HG02981 (cell line): ENCODE data around the gene PAX7.

Experiments used
- ATAC-seq: cut with Tn5 transposase; IDR thresholded peaks from one replicate; pipeline ENCODE4 v1.9.1; 2021; ENCODE audit warnings: mild to moderate bottlenecking, moderate library complexity; ENCODE audit not compliant: unreplicated experiment

PAX7 gene

DNA sequence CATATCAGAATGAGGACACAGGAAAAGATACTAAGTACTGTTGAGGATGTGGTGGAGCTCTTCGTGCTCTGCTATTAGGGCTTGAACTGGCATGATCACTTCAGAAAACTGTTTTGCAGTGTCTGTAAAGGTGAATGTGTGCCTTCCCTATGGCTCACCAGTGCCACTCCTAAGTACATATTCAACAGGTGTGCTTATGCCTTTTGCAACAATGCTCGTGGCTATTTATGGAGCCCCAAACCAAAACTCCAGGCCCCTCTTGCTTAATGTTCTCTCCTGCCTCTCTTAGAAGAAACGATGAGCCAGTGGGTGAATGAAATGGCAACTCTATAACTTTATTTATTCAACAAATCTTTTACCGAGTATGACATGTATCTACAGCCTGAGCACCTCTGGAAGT is 158.6 kb downstream of the PAX7 start:
- ATAC-seq = no peak

DNA sequence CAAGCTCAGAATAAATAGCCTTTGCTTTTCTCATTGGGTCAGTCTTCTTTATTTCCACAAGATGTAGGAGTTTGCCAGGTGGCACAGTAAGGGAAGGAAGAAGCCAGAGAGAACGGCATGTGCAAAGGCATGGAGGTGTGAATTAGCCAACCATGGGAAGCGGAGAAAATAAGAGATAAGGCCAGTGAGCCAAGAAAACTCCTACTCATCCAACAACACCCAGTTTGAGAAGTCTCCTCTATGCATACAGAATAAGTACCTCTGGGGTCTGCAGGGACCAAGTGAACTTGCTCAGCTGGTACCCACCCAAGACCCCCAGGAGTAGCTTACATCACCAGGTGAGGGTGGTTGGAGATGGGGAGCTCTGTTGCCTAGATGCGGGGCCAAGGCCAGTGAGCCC is 162.1 kb downstream of the PAX7 start:
- ATAC-seq = no peak

DNA sequence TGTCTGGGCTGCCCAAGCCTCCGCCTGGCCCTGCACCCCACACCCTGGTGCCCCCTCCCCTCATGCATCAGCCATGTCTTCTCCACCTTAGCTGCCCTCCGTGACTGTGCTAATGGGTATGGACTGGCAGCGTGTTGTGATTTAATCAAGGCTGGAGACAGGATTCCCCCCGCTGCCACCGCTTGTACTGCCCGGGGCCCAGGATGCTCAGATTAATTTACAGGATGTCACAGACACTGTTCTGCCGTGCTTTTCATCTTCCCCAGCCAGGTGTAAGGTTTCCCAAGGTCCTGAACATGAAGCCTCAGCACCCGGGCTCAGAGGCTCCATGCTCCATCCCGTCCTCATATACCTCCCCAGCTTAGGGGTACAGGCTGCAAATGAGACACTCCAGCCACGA is 162.5 kb downstream of the PAX7 start:
- ATAC-seq = no peak

DNA sequence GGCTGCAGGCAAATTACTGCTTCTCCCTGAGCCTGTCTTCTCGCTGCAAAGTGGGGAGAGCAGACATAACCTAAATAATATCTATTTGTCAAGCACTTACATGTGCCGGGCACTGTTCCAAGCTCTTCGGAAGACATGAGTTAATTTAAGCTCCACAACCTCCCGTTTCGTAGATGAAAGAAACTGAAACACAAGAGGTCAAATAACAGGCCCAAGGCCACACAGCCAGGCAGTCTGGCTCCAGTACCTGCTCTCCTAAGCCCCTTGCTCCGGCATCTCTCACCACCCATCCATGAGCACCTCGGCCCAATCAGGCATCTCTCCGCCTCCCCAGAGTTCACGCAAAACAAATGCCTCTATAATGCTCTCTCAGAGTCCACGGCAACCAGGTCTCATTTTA is 163.4 kb downstream of the PAX7 start:
- ATAC-seq = no peak

DNA sequence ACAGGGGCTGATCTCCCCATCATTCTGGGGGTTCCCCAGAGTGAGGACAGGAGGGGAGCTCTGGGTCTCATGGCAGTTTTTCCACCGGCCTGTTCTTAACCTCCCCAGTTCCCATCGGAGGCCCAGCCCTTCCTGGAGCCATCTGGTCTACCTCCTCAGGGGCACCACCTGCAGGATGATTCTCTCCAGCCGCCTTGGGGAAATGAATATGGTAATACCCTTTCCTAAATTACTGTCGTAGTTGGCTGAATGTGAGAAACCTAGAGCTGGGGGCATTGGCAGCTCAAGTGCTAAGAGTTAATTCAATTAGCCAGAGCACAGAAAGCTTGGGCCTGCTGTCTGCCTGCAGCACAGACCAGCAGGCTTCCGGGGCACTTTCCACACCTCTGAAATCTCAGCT is 163.9 kb downstream of the PAX7 start:
- no peak for ATAC-seq

DNA sequence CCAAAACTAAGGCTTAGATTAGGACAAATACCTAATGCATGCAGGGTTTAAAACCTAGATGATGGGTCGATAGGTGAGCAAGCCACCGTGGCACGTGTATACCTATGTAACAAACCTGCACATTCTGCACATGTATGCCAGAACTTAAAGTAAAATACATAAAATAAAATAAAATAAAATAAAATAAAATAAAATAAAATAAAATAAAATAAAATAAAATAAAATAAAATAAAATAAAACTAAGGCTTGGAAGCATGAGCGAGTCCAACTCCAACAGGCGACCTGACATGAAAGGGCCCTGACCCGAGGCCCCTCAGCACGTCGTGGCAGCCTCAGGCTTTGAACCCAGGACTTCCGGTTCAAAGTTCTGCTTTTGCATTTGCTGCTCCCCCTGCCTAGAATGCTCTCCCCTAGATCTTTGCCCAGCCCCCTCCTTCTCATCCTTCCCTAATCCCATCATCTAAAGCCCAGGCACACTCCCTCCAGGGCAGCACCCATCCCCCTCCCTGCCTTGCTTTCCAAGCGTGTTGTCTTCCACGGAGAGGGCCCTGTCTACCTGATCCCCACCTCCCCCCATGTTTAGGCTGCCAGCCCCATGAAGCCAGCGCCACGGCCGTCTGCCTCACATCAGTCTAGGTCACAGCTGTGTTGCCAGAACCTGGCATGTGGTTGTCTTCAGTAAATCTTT is 164.5 kb downstream of the PAX7 start:
- ATAC-seq = no peak

DNA sequence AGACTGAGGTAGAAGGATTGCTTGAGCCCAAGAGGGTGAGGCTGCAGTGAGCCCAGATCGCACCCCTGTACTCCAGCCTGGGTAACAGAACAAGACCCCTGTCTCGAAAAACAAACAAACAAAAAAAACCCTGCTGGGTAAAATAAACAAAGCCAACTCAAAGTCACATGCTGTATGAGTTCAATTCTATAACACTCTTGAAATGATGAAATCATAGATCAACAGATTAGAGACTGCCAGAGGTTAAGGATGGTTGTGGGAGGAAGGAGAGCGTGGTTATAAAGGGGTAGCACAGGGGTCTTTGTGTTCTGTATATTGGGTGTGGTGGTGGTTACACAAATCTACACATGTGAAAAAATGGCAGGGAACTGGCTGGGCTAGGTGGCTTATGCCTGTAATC is 166.3 kb downstream of the PAX7 start:
- ATAC-seq = no peak
